ENCODE results near the gene PTAFR.

GRCh38 chr1:28190996-28191645 is 14.6 kb upstream of the PTAFR start:
- TF ChIP-seq CTCF (IDR thresholded peaks at IDR 0.05) (no peak), POLR2A (IDR thresholded peaks at IDR 0.05) (no peak), EP300 (IDR thresholded peaks at IDR 0.05) (no peak)

Measured in upper lobe of left lung (tissue), 4 donors.